ENCODE data around the gene MRGPRX2.

Gene MRGPRX2

DNA sequence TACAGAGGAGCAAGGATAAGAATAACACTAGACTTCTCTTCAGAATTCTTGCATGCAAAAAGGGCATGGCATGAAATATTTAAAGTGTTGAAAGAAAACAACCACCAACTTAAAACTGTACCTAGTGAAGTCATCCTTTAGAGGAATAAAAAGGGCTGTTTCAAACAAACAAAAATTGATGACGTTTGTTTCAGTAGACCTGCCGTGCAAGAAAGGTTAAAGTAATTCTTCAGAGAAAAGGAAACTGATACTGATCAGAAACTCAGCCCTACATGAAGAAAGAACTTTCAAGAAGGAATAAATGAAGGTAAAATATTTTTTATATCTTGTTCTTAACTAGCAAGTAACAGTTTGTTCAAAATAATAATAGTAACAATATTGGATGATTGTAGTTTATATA, 27.5 kb downstream of the MRGPRX2 start:
- TF ChIP-seq, protein P1, sequence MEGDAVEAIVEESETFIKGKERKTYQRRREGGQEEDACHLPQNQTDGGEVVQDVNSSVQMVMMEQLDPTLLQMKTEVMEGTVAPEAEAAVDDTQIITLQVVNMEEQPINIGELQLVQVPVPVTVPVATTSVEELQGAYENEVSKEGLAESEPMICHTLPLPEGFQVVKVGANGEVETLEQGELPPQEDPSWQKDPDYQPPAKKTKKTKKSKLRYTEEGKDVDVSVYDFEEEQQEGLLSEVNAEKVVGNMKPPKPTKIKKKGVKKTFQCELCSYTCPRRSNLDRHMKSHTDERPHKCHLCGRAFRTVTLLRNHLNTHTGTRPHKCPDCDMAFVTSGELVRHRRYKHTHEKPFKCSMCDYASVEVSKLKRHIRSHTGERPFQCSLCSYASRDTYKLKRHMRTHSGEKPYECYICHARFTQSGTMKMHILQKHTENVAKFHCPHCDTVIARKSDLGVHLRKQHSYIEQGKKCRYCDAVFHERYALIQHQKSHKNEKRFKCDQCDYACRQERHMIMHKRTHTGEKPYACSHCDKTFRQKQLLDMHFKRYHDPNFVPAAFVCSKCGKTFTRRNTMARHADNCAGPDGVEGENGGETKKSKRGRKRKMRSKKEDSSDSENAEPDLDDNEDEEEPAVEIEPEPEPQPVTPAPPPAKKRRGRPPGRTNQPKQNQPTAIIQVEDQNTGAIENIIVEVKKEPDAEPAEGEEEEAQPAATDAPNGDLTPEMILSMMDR (IDR thresholded peaks at IDR 0.05; ENCODE audit: low read depth, low read length): no peak
- no peak overlapping the region for H3K4me3 ChIP-seq (ENCODE audit: low read depth, low read length)

DNA sequence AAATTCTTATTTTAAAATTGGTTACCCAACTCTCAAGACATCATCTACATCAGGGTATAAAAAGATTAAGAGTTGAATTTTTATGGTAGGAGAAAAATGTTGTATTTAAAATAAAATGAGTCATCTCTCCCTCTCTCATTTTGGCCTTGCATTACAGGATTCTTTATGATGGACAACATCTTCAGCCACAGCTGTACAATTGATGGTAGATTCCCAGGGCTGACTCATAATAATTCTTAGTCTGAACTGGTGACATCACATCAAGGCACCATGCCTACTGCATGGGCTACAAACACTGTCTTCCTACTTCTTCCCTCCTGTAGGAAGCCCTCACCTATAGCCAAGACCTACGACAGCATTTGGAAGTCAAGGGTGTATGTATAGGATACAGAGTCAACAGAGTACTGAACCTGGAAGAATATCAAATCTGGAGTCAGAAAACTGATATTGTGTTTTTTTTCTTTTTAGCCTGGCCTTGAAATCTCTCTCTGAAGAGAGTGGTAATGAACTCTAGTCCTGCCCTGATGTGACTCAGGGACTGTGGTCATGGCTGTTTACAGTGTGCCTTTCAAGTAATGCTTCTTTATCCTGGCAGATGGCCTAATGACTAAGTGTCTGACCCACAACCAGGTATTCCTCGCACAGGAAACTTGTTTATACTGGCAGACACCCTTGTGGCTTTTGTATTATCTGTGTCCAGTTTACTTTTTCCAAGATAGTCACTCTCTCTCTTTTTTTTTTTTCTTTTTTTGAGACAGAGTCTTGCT, 32.5 kb downstream of the MRGPRX2 start:
- TF ChIP-seq, protein P1 (IDR thresholded peaks at IDR 0.05; ENCODE audit: low read depth, low read length): no peak
- H3K4me3 ChIP-seq (ENCODE audit: low read depth, low read length): no peak overlapping the region

DNA sequence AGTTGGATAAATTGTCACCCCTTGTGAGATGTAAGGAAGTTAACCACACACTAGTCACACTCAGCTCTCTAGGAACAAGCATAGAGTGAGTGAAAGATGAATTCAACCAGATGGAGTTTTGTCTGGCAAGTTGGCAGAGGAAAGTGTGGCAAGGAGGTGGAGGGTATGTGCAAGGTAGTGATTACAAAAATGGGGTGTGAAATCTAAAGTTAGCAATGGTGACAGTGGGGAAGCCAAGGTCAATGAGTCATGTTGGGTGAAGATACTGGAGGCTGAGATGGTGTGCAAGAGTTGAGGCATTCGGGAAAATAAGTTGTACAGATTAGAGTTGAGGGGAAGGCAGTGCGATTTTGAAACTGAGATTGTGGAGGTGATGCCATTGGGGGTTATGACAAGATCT, 33.7 kb downstream of the MRGPRX2 start:
- H3K4me3 ChIP-seq (ENCODE audit: low read depth, low read length): no peak overlapping the region
- TF ChIP-seq, protein P1 (IDR thresholded peaks at IDR 0.05; ENCODE audit: low read depth, low read length): no peak

DNA sequence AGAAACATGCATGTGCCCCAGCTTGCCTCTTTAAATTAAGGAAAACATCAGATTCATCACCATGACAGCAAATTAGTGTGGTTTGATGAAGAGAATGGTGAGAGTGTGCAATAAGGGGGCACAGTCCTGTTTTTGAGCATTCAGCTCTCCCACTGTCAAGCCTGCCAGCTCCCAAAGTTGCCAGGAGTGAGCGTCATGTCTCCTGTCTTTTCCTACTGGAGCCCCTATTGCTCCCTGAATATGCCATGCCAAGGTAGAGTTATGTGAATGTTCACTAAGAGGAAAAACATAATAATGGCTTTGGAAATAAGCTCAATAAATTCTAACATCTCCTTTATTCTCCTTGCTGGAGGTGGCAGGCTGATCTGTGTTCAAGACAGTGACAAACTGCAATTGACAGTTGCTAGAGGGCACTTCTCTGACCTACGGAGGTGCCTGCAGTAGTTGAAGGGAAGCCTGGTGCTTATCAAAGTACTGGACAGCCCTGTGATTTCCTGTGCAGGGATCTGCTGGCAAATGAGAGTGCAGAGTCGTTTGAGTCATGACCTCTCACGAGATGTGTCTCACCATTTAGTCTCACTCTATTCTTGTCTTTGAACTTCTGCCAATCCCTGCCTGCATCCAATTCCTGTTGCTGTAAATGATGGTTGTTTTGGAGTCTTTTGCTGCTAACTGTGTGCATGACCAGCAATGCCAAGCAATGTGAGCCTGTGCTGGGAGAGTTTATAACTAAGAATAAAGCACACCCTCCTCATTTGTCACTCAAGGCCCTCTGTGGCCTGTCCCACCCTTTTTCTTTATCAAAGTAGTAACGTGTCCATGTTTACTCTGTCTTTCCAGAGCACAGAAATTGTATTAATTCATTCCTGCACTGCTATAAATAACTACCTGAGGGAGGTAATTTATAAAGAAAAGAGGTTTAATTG, 34.8 kb downstream of the MRGPRX2 start:
- H3K4me3 ChIP-seq (ENCODE audit: low read depth, low read length): no peak overlapping the region
- TF ChIP-seq, protein P1 (IDR thresholded peaks at IDR 0.05; ENCODE audit: low read depth, low read length): no peak

DNA sequence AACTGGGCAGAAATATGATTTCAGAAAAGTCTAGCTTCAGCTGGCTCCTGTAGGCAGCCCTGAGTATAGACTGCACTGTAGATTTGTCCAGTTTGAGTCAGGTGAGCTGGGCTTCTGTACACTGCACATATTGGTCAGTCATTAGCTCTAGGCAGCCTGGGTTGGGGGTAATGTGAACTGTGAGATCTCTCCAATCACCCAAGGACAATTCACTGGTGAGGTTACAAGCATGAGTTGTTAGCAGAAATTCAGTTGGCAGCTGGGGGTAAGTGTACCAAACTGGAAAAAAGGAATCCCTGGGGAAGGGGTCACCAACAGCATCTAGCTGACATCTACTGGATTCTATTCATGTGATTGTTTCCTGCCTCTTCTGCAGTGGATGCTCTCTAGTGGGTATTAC, 39.7 kb downstream of the MRGPRX2 start:
- TF ChIP-seq, protein P1 (IDR thresholded peaks at IDR 0.05; ENCODE audit: low read depth, low read length): no peak
- H3K4me3 ChIP-seq (ENCODE audit: low read depth, low read length): no peak overlapping the region

DNA sequence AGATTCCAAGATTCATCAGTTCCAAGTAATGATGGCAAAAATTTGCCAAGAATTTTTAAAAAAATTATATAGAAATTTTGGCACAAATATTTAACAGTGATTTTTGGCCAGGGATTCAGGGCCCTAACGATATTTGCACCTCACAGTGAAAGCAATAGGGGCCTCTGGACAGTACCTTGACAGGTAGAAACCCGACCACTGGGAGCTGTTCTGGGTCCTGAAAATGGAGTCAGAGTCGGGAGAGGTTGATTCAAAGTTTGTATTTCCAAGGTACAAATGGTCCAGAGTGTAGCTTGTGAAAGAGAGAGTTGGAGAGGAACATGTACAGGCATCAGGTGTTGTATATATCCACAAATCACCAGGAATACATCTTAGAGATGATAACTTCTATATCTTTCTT, 41.6 kb downstream of the MRGPRX2 start:
- H3K4me3 ChIP-seq (ENCODE audit: low read depth, low read length): no peak overlapping the region

More for the DNA sequence above, 41.6 kb downstream of the MRGPRX2 start:
- TF ChIP-seq, protein P1 (IDR thresholded peaks at IDR 0.05; ENCODE audit: low read depth, low read length): no peak
